ENCODE data around the gene RAB10. TPM values are rescaled to one million over a fixed set of nuclear protein-coding genes. Genes with fewer than 3 reads are reported as not detected.

RAB10 gene
- total and polyA plus RNA-seq, 8 donors, result 16.5 to 62.9 (median 37.8) TPM

- H3K27me3 ChIP-seq, result no peaks in the 10 kb centered on the region
- H3K36me3 ChIP-seq, result no peaks in the 10 kb centered on the region
- intact Hi-C loops (cut with DNase I), result no loop called here
- TF ChIP-seq CTCF (IDR thresholded peaks at IDR 0.05), result no peak
- no peak overlapping the region for H3K4me3 ChIP-seq
- WGBS, 2 donors, result 84 to 93% methylated on average over 1 of the region's 1 CpG
- H3K27ac ChIP-seq, result no peak overlapping the region
- ATAC-seq (no peak), FAIRE-seq (no peak), DNase-seq (no peak)
- peaks cover 0 to 13% (median 7%) of the 10 kb centered on the region in 3 donors for H3K4me1 ChIP-seq
- no peaks in the 10 kb centered on the region for H3K9me3 ChIP-seq
Measured at GRCh38 chr2:26067186-26067974, 33.5 kb downstream of the RAB10 start.

- 44 to 53% methylated on average over 3 of the region's 3 CpGs for WGBS, 2 donors
- TF ChIP-seq CTCF (IDR thresholded peaks at IDR 0.05), result no peak
- intact Hi-C loops (cut with DNase I), result no loop called here
- ATAC-seq, result no peak
- Histone ChIP-seq H3K4me3 (no peak overlapping the region), H3K27ac (no peak overlapping the region), H3K27me3 (no peaks in the 10 kb centered on the region), H3K36me3 (no peaks in the 10 kb centered on the region), H3K4me1 (peaks cover 0 to 14% (median 9%) of the 10 kb centered on the region in 3 donors), H3K9me3 (no peaks in the 10 kb centered on the region)
- no peak for DNase-seq
- no peak for FAIRE-seq
Measured at GRCh38 chr2:26067980-26068507, 34.2 kb downstream of the RAB10 start.

GRCh38 chr2:26068602-26069298, 34.9 kb downstream of the RAB10 start:
- intact Hi-C loops (cut with DNase I), result no loop called here
- WGBS, 2 donors, result 20% methylated on average over 4 of the region's 4 CpGs
- Histone ChIP-seq H3K27ac (no peak overlapping the region), H3K4me1 (peaks cover 0 to 18% (median 16%) of the 10 kb centered on the region in 3 donors), H3K4me3 (no peak overlapping the region), H3K27me3 (no peaks in the 10 kb centered on the region), H3K36me3 (no peaks in the 10 kb centered on the region), H3K9me3 (no peaks in the 10 kb centered on the region)
- FAIRE-seq, result no peak
- DNase-seq, result no peak
- no peak for TF ChIP-seq CTCF (IDR thresholded peaks at IDR 0.05)
- peak; percentile 69 to 83 (median 73) for ATAC-seq

GRCh38 chr2:26070730-26071129, 36.8 kb downstream of the RAB10 start:
- H3K36me3 ChIP-seq, result no peaks in the 10 kb centered on the region
- peaks cover 16 to 30% (median 21%) of the 10 kb centered on the region in 3 donors for H3K4me1 ChIP-seq
- no peak for TF ChIP-seq CTCF (IDR thresholded peaks at IDR 0.05)
- no peak for DNase-seq
- no peaks in the 10 kb centered on the region for H3K9me3 ChIP-seq
- no peak overlapping the region for H3K4me3 ChIP-seq
- intact Hi-C loops (cut with DNase I), result no loop called here
- ATAC-seq, result no peak
- H3K27me3 ChIP-seq, result no peaks in the 10 kb centered on the region
- H3K27ac ChIP-seq, result no peak overlapping the region
- FAIRE-seq, result no peak
